ENCODE data around the gene IQCN. TPM values are rescaled to one million over a fixed set of nuclear protein-coding genes. Genes with fewer than 3 reads are reported as not detected.
A peak's percentile ranks its signal among the peaks of the same experiment; 100 is the strongest.

Gene IQCN
- total RNA-seq, 1 donor from 2014 or later = 10.4 TPM

GRCh38 chr19:18281082-18282020, 7.1 kb upstream of the IQCN start, which contains the start of gene JUND:
JUND (minus strand) TSS chr19:18281622; CDS start chr19:18281484, 138 bp downstream.
- no peaks in the 10 kb centered on the region for H3K9me3 Mint-ChIP-seq (ENCODE audit: unreplicated experiment)
- DNase-seq (ENCODE audit: extremely low spot score, unreplicated experiment) = peak; percentile 100

GRCh38 chr19:18280247-18281081, 6.2 kb upstream of the IQCN start:
- Mint-ChIP-seq H3K9me3 (ENCODE audit: unreplicated experiment) (no peaks in the 10 kb centered on the region), H3K36me3 (ENCODE audit: unreplicated experiment) (peaks cover 17% of the 10 kb centered on the region), H3K27ac (ENCODE audit: unreplicated experiment) (peak overlapping the region; percentile 99), H3K27me3 (ENCODE audit: unreplicated experiment) (no peaks in the 10 kb centered on the region), H3K4me1 (ENCODE audit: unreplicated experiment) (peaks cover 45% of the 10 kb centered on the region), H3K4me3 (ENCODE audit: unreplicated experiment) (peak overlapping the region; percentile 94)
- TF ChIP-seq CTCF (IDR thresholded peaks at IDR 0.05) = no peak
- DNase-seq (ENCODE audit: extremely low spot score, unreplicated experiment) = peak; percentile 92

More at GRCh38 chr19:18281082-18282020, 7.1 kb upstream of the IQCN start, which contains the start of gene JUND:
- peak within 1 kb of the TSS; percentile 94 for H3K4me3 Mint-ChIP-seq (ENCODE audit: unreplicated experiment)
- no peak for TF ChIP-seq CTCF (IDR thresholded peaks at IDR 0.05)
- H3K27ac Mint-ChIP-seq (ENCODE audit: unreplicated experiment) = peak within 1 kb of the TSS; percentile 99
- H3K36me3 Mint-ChIP-seq (ENCODE audit: unreplicated experiment) = peaks cover 17% of the 10 kb centered on the region
- no peaks in the 10 kb centered on the region for H3K27me3 Mint-ChIP-seq (ENCODE audit: unreplicated experiment)
- peaks cover 37% of the 10 kb centered on the region for H3K4me1 Mint-ChIP-seq (ENCODE audit: unreplicated experiment)

GRCh38 chr19:18279516-18280246, 5.4 kb upstream of the IQCN start:
- TF ChIP-seq CTCF (IDR thresholded peaks at IDR 0.05) = peak; percentile 84
- Mint-ChIP-seq H3K36me3 (ENCODE audit: unreplicated experiment) (peaks cover 17% of the 10 kb centered on the region), H3K27ac (ENCODE audit: unreplicated experiment) (peak overlapping the region; percentile 99), H3K4me3 (ENCODE audit: unreplicated experiment) (peak overlapping the region; percentile 94), H3K9me3 (ENCODE audit: unreplicated experiment) (no peaks in the 10 kb centered on the region), H3K4me1 (ENCODE audit: unreplicated experiment) (peaks cover 53% of the 10 kb centered on the region), H3K27me3 (ENCODE audit: unreplicated experiment) (no peaks in the 10 kb centered on the region)
- DNase-seq (ENCODE audit: extremely low spot score, unreplicated experiment) = peak; percentile 97

GRCh38 chr19:18279266-18279515, 4.9 kb upstream of the IQCN start:
- H3K4me1 Mint-ChIP-seq (ENCODE audit: unreplicated experiment) = peaks cover 57% of the 10 kb centered on the region
- no peaks in the 10 kb centered on the region for H3K9me3 Mint-ChIP-seq (ENCODE audit: unreplicated experiment)
- peak overlapping the region; percentile 94 for H3K4me3 Mint-ChIP-seq (ENCODE audit: unreplicated experiment)
- H3K27me3 Mint-ChIP-seq (ENCODE audit: unreplicated experiment) = no peaks in the 10 kb centered on the region
- peak overlapping the region; percentile 99 for H3K27ac Mint-ChIP-seq (ENCODE audit: unreplicated experiment)
- H3K36me3 Mint-ChIP-seq (ENCODE audit: unreplicated experiment) = peaks cover 17% of the 10 kb centered on the region
- no peak for DNase-seq (ENCODE audit: extremely low spot score, unreplicated experiment)
- no peak for TF ChIP-seq CTCF (IDR thresholded peaks at IDR 0.05)
